ENCODE data around the gene PRRG3. TPM values are rescaled to one million over a fixed set of nuclear protein-coding genes. Genes with fewer than 3 reads are reported as not detected.

PRRG3 gene
- total RNA-seq, 2 donors from 2014 or later: 0.05 to 0.96 TPM

GRCh38 chrX:151702026-151702714, 6.9 kb downstream of the PRRG3 start:
- Histone ChIP-seq H3K36me3 (no peaks in the 10 kb centered on the region), H3K9me3 (no peaks in the 10 kb centered on the region), H3K9ac (ENCODE audit: low read depth in 2 of 2, low read length in 2 of 2) (no peak overlapping the region), H3K4me1 (no peaks in the 10 kb centered on the region), H3K4me3 (no peak overlapping the region), H3K27me3 (no peaks in the 10 kb centered on the region), H3K27ac (no peak overlapping the region)
- intact Hi-C loops (cut with DNase I): no loop called here
- TF ChIP-seq, protein P1, sequence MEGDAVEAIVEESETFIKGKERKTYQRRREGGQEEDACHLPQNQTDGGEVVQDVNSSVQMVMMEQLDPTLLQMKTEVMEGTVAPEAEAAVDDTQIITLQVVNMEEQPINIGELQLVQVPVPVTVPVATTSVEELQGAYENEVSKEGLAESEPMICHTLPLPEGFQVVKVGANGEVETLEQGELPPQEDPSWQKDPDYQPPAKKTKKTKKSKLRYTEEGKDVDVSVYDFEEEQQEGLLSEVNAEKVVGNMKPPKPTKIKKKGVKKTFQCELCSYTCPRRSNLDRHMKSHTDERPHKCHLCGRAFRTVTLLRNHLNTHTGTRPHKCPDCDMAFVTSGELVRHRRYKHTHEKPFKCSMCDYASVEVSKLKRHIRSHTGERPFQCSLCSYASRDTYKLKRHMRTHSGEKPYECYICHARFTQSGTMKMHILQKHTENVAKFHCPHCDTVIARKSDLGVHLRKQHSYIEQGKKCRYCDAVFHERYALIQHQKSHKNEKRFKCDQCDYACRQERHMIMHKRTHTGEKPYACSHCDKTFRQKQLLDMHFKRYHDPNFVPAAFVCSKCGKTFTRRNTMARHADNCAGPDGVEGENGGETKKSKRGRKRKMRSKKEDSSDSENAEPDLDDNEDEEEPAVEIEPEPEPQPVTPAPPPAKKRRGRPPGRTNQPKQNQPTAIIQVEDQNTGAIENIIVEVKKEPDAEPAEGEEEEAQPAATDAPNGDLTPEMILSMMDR (IDR thresholded peaks at IDR 0.05): no peak
- DNase-seq: no peak

- TF ChIP-seq, protein P1 (IDR thresholded peaks at IDR 0.05): no peak
- Histone ChIP-seq H3K4me1 (no peaks in the 10 kb centered on the region), H3K9ac (ENCODE audit: low read depth in 2 of 2, low read length in 2 of 2) (no peak overlapping the region), H3K27ac (no peak overlapping the region), H3K9me3 (no peaks in the 10 kb centered on the region), H3K36me3 (no peaks in the 10 kb centered on the region), H3K27me3 (no peaks in the 10 kb centered on the region), H3K4me3 (no peak overlapping the region)
- intact Hi-C loops (cut with DNase I): no loop called here
- no peak for DNase-seq
Measured at GRCh38 chrX:151702741-151703340, 7.6 kb downstream of the PRRG3 start.

DNA sequence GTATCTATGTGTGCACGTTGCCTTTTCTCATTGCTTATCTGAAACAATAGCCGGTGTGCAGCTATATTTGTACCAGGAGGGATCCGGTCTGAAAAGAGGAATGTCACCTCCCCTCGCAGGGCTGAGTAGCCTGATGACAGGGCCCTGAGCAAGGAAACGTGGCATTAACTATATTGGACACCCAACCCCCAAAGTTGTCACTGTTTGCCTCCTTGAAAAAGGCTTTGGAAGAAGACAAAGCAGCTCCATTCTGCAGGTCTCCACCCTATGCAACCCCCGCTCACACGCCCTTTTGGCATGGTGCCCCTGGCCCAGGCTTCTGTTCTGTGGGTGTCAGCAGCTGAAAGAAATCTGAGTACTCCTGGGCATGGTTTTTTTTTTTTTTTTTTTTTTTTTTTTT, 8.2 kb downstream of the PRRG3 start:
- Histone ChIP-seq H3K4me1 (no peaks in the 10 kb centered on the region), H3K4me3 (no peak overlapping the region), H3K9ac (ENCODE audit: low read depth in 2 of 2, low read length in 2 of 2) (no peak overlapping the region), H3K27me3 (no peaks in the 10 kb centered on the region), H3K27ac (no peak overlapping the region), H3K9me3 (no peaks in the 10 kb centered on the region), H3K36me3 (no peaks in the 10 kb centered on the region)
- DNase-seq: no peak
- intact Hi-C loops (cut with DNase I): no loop called here
- TF ChIP-seq, protein P1 (IDR thresholded peaks at IDR 0.05): no peak

DNA sequence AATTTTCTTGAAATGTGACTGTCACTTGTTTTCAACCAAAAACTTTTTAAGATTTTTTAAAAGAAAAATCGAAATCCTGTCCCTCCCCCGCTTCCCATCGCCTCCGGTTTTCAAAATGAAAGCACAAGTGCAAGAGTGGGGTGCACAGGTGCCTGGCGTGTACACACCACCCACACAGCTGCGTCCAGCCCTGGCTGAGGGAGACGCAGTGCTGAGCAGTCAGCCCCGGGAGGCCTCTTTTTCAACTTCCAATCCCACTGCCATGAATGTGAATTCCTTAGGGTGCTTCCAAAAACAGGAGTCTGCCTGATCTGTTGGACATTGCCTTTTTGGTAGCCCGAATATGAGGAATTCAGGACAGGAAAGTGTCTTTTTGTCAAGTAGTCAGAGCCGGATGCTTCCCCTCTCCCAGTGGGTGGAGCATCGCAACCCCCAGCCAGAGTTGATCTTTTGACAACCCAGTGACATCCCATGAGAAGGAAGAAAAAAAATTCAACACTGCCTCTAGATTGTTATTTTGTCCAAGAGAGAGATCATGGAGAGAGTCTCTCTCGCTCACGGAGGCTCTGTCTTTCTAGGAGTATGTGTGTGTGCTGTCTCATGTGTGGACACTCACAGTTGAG, 8.9 kb downstream of the PRRG3 start:
- H3K27ac ChIP-seq: no peak overlapping the region
- intact Hi-C loops (cut with DNase I): no loop called here
- H3K4me3 ChIP-seq: no peak overlapping the region
- no peak for DNase-seq
- no peaks in the 10 kb centered on the region for H3K9me3 ChIP-seq
- no peaks in the 10 kb centered on the region for H3K27me3 ChIP-seq
- no peak overlapping the region for H3K9ac ChIP-seq (ENCODE audit: low read depth in 2 of 2, low read length in 2 of 2)
- no peaks in the 10 kb centered on the region for H3K4me1 ChIP-seq
- TF ChIP-seq, protein P1 (IDR thresholded peaks at IDR 0.05): no peak
- H3K36me3 ChIP-seq: no peaks in the 10 kb centered on the region

DNA sequence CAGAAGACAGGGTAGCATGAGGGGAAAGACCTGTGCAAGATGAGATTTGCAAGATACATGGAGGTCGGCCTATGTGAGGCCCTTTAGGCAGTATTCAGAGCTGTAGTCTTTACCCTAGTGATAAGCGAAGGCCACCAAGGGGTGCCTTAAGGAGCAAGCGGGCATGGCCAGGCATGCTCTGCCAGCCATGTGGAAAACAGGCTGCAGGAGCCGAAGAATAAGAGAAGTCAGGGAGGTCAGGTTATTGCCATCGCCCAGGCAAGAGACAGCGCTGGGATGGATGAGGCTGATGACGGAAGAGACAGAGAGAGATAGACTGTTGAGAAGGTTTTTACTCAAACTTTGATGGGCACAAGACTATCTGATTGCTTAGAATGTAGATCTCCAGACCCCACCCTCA, 13.6 kb downstream of the PRRG3 start:
- H3K27me3 ChIP-seq: no peaks in the 10 kb centered on the region
- no peak overlapping the region for H3K27ac ChIP-seq
- no peaks in the 10 kb centered on the region for H3K36me3 ChIP-seq
- intact Hi-C loops (cut with DNase I): no loop called here
- TF ChIP-seq, protein P1 (IDR thresholded peaks at IDR 0.05): no peak
- no peak overlapping the region for H3K9ac ChIP-seq (ENCODE audit: low read depth in 2 of 2, low read length in 2 of 2)
- H3K4me1 ChIP-seq: no peaks in the 10 kb centered on the region
- no peaks in the 10 kb centered on the region for H3K9me3 ChIP-seq
- no peak overlapping the region for H3K4me3 ChIP-seq
- DNase-seq: no peak
